Caco-2 (cell line): ENCODE data around the gene DTL. TPM values are rescaled to one million over a fixed set of nuclear protein-coding genes. Genes with fewer than 3 reads are reported as not detected.

ENCODE experiments used
- BruUV-seq: library from RNA; stranded (reverse); fragments of 400-500 nt; replicated peaks from 2 replicates; lab custom pipeline; 2021; lab: Mats Ljungman, UMichigan
- CTCF ChIA-PET: fragments of 300-600 bp; sonication (Branson Sonifier 250); formaldehyde crosslinking; loops from one replicate; lab custom pipeline; 2022; ENCODE audit warnings: antibody characterized with exemption; lab: Charles Lee
- POLR2A ChIA-PET: fragments of 300-600 bp; sonication (Branson Sonifier 250); formaldehyde crosslinking; loops from one replicate; lab custom pipeline; 2022; ENCODE audit warnings: antibody characterized with exemption; lab: Charles Lee
- DNase-seq, 2 experiments: peaks; one replicate each; pipeline versions ENCODE4 v3.0.0 to v3.0.0-alpha.2; 2020 to 2022
- H3K27me3 ChIP-seq: replicated peaks from 2 replicates; pipeline ENCODE4 v1.6.0; 2011; ENCODE audit warnings: low read length; ENCODE audit not compliant: control insufficient read depth, insufficient read depth
- H3K36me3 ChIP-seq: 2 replicates; pipeline ENCODE4 v1.5.1; 2011; ENCODE audit warnings: low read length; ENCODE audit not compliant: control insufficient read depth, insufficient read depth
- H3K4me1 ChIP-seq: fragments of 250-450 bp; sonication (Bioruptor Pico); 2 replicates; pipeline ENCODE4 v1.5.1; 2020; ENCODE audit warnings: mild to moderate bottlenecking
- H3K4me3 ChIP-seq: 2 replicates; pipeline ENCODE4 v1.5.1; 2011; ENCODE audit warnings: low read depth, mild to moderate bottlenecking, control low read depth, low read length
- H3K9me3 ChIP-seq: fragments of 250-450 bp; sonication (Bioruptor Pico); 2 replicates; pipeline ENCODE4 v1.5.1; 2020; ENCODE audit warnings: mild to moderate bottlenecking, moderate library complexity
- H3K27ac Mint-ChIP-seq: one replicate; pipeline ENCODE4 v1.8.0; 2022; ENCODE audit warnings: mixed read lengths; ENCODE audit not compliant: unreplicated experiment
- H3K27me3 Mint-ChIP-seq: one replicate; pipeline ENCODE4 v1.8.0; 2022; ENCODE audit warnings: mixed read lengths; ENCODE audit not compliant: insufficient read depth, unreplicated experiment
- H3K36me3 Mint-ChIP-seq: one replicate; pipeline ENCODE4 v1.8.0; 2022; ENCODE audit warnings: mild to moderate bottlenecking, mixed read lengths; ENCODE audit not compliant: insufficient read depth, unreplicated experiment
- H3K4me1 Mint-ChIP-seq: one replicate; pipeline ENCODE4 v1.8.0; 2022; ENCODE audit warnings: low read depth, mixed read lengths; ENCODE audit not compliant: unreplicated experiment
- H3K4me3 Mint-ChIP-seq: one replicate; pipeline ENCODE4 v1.8.0; 2022; ENCODE audit warnings: mild to moderate bottlenecking, moderate library complexity, mixed read lengths; ENCODE audit not compliant: unreplicated experiment
- H3K9me3 Mint-ChIP-seq: one replicate; pipeline ENCODE4 v1.8.0; 2022; ENCODE audit warnings: mixed read lengths; ENCODE audit not compliant: unreplicated experiment
- CTCF ChIP-seq, 2 experiments: fragments of 200-600 bp in 1 of 2; IDR thresholded peaks; 1 replicate in 1 of 2; 2 replicates in 1 of 2; pipeline versions ENCODE4 v1.5.1 to v1.8.0; 2011 to 2022; ENCODE audit warnings: antibody characterized with exemption in 1 of 2, control low read depth in 1 of 2, inconsistent platforms in 1 of 2, low read depth in 1 of 2, low read length in 1 of 2, mild to moderate bottlenecking in 1 of 2, moderate library complexity in 1 of 2; ENCODE audit not compliant: insufficient read depth in 1 of 2, severe bottlenecking in 1 of 2, unreplicated experiment in 1 of 2
- intact Hi-C: fragments of 100-400 bp; cut with micrococcal nuclease; formaldehyde crosslinking; loops from one replicate; pipeline ENCODE4 v1.10.0; 2022; ENCODE audit not compliant: unreplicated experiment
- microRNA-seq: library from miRNA; unstranded; fragments of <30 nt; microRNA quantifications from one replicate; pipeline ENCODE4 v1.2.0, GENCODE V29; 2022
- total RNA-seq: library from RNA; stranded (reverse); gene quantifications from 2 replicates; pipeline ENCODE4 v1.2.3, GENCODE V29; 2022

DTL gene
- total RNA-seq, 1 experiment from 2014 or later: 20.3 TPM

- H3K4me3 ChIP-seq: no peak overlapping the region
- no peaks in the 10 kb centered on the region for H3K9me3 ChIP-seq
- no peaks in the 10 kb centered on the region for H3K36me3 ChIP-seq
- no peak for DNase-seq
- intact Hi-C loops: no loop called here
- POLR2A ChIA-PET: interaction anchor here (0.6 kb wide), 1 partner anchor 67 kb away, joined by 3 read pairs; no protein-coding TSS in a partner anchor
- H3K9me3 Mint-ChIP-seq: no peaks in the 10 kb centered on the region
- TF ChIP-seq CTCF (IDR thresholded peaks at IDR 0.05; ENCODE audit: insufficient read depth in 1 of 2, low read depth in 1 of 2, low read length in 1 of 2, severe bottlenecking in 1 of 2, unreplicated experiment in 1 of 2): no peak
- no peaks in the 10 kb centered on the region for H3K27me3 ChIP-seq
- H3K27me3 Mint-ChIP-seq: no peaks in the 10 kb centered on the region
- CTCF ChIA-PET: interaction anchor here (0.7 kb wide), 1 partner anchor 302 kb away, joined by 3 read pairs; no protein-coding TSS in a partner anchor
- H3K4me1 ChIP-seq: no peaks in the 10 kb centered on the region
- H3K4me3 Mint-ChIP-seq: no peak overlapping the region
- H3K27ac Mint-ChIP-seq: no peak overlapping the region
- no TSS peak for BruUV-seq
- H3K4me1 Mint-ChIP-seq: no peaks in the 10 kb centered on the region
- no peaks in the 10 kb centered on the region for H3K36me3 Mint-ChIP-seq
Measured at GRCh38 chr1:212152869-212153268, 117.3 kb downstream of the DTL start.

GRCh38 chr1:212153635-212154034 lies 118.1 kb downstream of the DTL start:
- Mint-ChIP-seq H3K4me3 (no peak overlapping the region), H3K27ac (no peak overlapping the region), H3K36me3 (no peaks in the 10 kb centered on the region), H3K27me3 (no peaks in the 10 kb centered on the region), H3K9me3 (no peaks in the 10 kb centered on the region), H3K4me1 (no peaks in the 10 kb centered on the region)
- no peak for DNase-seq
- no peaks in the 10 kb centered on the region for H3K36me3 ChIP-seq
- no TSS peak for BruUV-seq
- intact Hi-C loops: no loop called here
- ChIA-PET POLR2A (no interaction called here), CTCF (interaction anchor here (0.7 kb wide), 1 partner anchor 302 kb away, joined by 3 read pairs; no protein-coding TSS in a partner anchor)
- H3K9me3 ChIP-seq: no peaks in the 10 kb centered on the region
- no peaks in the 10 kb centered on the region for H3K27me3 ChIP-seq
- no peak overlapping the region for H3K4me3 ChIP-seq
- H3K4me1 ChIP-seq: no peaks in the 10 kb centered on the region
- TF ChIP-seq CTCF (IDR thresholded peaks at IDR 0.05; ENCODE audit: insufficient read depth in 1 of 2, low read depth in 1 of 2, low read length in 1 of 2, severe bottlenecking in 1 of 2, unreplicated experiment in 1 of 2): no peak

Small RNA genes lying within 50 kb of the gene (microRNA-seq; reads per million reads assigned to microRNA genes)
- gene MIR3122: not detected

Other genes starting within 250 kb of the DTL start
- 25.6 and 34.0 TPM in 2 replicates for gene LPGAT1, start 205.0 kb upstream of the DTL start, total RNA-seq
- 28.1 and 31.9 TPM in 2 replicates for gene INTS7, start 191 bp upstream of the DTL start, total RNA-seq
- gene PPP2R5A, start 249.7 kb downstream of the DTL start, total RNA-seq: 47.6 and 49.4 TPM in 2 replicates